Measurements from ENCODE around the gene PATJ. TPM values are rescaled to one million over a fixed set of nuclear protein-coding genes. Genes with fewer than 3 reads are reported as not detected.

PATJ gene
- 3.1 to 5.0 TPM (median 3.8 TPM) in 5 replicates for total RNA-seq (2022; extraction: Qiagen RNA extraction)

GRCh38 chr1:61741711-61742619 lies at the start of gene PATJ:
TSS of gene PATJ (plus strand) at chr1:61742480. CDS start at chr1:61762893, 20,413 bp downstream.

GRCh38 chr1:61724813-61725694 lies 17.2 kb upstream of the PATJ start, which contains the start of gene TM2D1:
TSS of gene TM2D1 (minus strand) at chr1:61725141. CDS start at chr1:61725120, 21 bp downstream.

GRCh38 chr1:62194651-62195544 lies 452.6 kb downstream of the PATJ start, which contains the start of gene L1TD1:
TSS of gene L1TD1 (plus strand) at chr1:62194849. CDS start at chr1:62206629, 11,780 bp downstream.

Other genes with a start within 250 kb of the PATJ start
- 21.0 to 29.0 TPM (median 23.8 TPM) in 5 replicates for gene TM2D1, start 17.3 kb upstream of the PATJ start, total RNA-seq (2022; extraction: Qiagen RNA extraction)